GM21381 (cell line): ENCODE results near the gene TNNI2.
A peak's percentile ranks its signal among the peaks of the same experiment; 100 is the strongest.

Experiments used
- ATAC-seq: cut with Tn5 transposase; IDR thresholded peaks from one replicate; pipeline ENCODE4 v1.9.1; 2021; ENCODE audit warnings: mild to moderate bottlenecking, moderate library complexity; ENCODE audit not compliant: unreplicated experiment

Gene TNNI2

GRCh38 chr11:1844221-1845094 is 5.7 kb downstream of the TNNI2 start:
- ATAC-seq = no peak

DNA sequence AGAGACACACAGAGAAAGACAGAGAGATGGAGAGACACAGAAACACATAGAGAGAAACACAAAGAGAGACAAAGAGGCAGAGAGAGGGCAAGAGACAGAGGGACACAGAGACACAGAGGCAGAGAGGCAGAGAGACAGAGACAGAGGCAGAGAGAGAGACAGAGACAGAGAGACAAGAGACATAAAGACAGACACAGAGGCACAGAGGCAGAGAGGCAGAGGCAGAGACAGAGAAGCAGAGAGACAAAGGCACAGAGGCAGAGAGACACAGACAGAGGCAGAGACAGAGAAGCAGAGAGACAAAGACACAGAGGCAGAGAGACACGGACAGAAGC is 6.3 kb downstream of the TNNI2 start:
- ATAC-seq = no peak

- ATAC-seq = no peak
Measured at GRCh38 chr11:1845561-1846452, 7.0 kb downstream of the TNNI2 start.

DNA sequence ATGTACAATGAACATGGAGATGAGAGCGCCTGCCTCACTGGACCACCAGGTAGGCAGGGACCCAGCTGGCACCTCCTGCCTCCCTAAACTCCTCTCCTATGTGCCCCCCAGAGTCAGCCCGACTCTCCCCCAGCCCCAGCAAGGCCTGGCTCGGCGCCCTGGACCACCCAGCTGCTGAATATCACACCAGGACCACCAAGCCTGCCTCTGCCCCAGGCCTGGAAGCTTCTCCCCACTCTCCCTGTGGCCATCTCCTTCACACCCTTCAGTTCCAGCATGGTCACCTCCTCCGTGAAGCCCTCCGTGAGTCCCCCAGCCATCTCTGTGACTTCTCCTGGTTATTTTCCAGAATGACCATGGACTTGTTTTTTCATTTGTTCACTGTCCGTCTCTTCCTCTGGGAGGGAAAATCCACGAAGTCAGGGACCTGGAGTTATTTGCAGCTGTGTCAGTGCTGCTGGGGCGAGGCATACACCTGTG is 7.7 kb downstream of the TNNI2 start:
- no peak for ATAC-seq

DNA sequence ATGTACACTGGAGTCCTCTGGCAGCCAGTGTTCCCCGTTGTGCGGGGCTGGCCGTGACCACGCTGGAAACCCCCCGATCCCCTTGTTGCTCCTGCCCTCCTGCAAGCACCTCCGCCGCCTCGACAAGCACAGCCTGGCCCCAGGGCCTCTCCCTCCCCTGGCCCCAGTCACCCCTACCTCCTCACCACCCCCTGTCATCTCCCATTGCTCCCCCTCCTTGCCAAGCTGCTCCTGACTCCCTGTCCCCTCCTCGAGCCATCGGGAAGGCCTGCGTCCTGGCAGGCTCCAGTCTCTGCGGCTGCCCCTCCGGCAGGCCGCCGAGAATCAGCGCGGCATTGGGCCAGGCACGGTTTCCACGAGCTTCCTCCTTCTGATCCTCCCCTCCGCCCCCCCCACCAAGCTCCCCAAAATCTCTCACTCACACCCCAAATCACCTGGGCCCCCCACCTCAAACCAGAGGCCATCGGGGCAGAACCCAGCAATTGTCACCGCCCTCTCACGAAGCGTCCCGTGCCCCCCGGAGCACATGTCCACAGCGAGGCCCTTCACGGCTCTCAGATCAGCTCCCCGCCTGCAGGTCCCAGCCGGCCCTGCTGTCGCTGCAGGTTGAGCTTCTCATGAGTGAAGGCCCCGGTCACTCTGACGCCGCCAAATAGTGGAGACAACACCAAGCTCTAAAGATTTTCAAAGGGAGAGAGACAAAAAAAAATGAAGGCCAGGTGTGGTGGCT is 8.4 kb downstream of the TNNI2 start:
- no peak for ATAC-seq

- ATAC-seq = no peak
Measured at GRCh38 chr11:1847926-1848639, 9.3 kb downstream of the TNNI2 start.

DNA sequence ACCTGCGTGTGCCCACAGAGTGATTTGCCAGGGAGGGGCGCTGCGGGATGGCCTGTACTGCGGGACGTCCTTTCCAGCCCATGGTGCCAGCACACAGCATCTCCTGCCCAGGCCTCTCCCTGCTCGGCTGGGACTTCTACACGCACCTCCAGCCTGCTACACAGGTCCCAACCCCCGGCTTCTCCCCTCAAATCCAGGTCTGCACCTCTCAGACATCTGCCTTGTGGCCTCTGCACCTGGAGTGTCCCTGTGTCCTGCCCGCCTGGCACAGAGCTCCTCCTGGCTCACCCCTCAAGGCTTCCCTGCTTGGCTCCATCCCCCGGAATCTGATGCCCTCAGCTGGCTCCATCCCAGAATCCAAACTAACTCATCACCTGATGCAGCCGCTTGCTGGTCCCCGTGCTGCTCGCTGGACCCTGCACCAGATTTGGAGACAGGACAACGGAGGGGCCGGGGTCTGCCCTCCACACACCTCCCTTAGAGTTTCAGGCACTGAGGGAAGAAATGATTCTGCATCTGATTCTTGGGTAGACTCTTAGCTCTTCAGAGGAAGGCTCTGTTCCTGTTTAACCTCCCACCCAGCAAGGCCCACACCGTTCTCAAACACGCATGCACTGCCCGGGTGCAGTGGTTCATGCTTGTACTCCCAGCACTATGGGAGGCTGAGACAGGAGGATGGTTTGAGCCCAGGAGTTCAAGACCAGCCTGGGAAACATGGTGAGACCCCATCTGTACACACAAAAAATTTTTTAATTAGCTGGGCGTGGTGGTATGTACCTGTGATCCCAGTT is 10.1 kb downstream of the TNNI2 start:
- ATAC-seq = no peak

GRCh38 chr11:1851468-1852180 is 12.8 kb downstream of the TNNI2 start:
- ATAC-seq = no peak

DNA sequence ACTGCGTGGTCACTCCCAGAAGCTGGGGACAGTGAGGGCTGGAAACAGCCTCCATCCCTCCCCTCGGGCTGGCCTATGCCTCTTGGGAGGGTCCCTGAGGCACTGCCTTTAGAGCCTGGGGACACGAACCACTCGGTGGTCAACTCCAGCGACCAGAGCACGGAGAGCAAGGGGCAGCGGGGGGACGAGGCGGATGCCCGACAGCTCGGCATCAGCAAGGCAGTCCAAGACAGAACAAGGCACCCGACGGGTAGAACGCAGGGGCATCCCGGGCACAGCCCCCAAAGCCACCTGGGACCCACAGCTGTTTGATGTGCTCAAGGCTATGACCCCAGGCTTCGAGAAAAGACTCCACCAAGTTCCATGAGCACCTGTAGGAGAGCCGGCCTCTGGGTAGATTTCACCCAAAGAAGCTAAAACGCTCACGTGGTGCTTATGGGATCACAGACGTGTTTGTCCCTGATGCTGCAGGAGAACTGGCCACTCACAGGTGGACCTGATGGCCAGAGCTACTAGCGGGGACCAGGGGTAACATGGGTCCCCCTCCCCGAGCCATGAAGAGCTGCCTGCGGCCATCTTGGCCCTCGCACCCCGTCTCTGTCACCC is 13.6 kb downstream of the TNNI2 start:
- ATAC-seq = no peak

- ATAC-seq = peak; percentile 40
Measured at GRCh38 chr11:1852877-1853276, 14.1 kb downstream of the TNNI2 start, which contains the start of gene LSP1. TSS of gene LSP1 (plus strand) at chr11:1853084. CDS start at chr11:1853145, 61 bp downstream.

DNA sequence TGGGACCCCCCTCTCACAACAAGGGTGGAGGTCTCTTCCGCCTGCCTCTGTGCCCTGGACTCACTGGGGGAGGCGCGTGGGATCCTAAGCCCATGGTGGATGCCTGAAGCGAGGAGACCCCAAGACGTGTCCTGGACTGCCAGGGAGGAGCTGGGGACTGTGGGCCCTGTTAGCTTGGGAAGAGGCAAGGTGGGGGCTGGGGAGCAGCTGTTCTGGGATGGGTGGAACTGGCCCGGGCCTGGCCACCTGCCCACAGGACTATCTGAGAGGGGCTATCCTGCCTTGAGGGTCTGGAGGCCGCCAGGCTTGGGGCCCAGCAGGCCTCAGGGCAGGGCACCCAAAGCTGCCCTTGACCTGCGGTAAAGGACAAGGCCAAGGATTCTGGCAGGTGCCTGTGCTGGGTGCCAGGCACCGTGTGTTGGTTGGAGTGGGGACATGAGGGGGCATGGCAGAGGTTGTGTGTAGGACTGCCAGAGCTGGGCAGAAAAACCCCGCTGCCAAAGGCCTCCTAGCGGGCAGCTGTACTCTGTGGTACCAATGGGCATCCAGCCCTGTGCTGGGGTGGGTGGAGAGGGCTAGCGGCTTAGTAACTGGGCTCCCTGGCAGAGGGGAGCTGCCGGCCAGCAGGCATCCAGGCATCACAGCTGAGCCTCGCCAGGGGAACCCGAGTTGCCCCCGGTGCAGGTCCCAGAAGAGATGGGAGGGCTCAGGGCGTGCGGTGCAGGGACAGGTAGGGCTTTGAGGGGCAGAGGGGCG is 14.8 kb downstream of the TNNI2 start:
- ATAC-seq = no peak

DNA sequence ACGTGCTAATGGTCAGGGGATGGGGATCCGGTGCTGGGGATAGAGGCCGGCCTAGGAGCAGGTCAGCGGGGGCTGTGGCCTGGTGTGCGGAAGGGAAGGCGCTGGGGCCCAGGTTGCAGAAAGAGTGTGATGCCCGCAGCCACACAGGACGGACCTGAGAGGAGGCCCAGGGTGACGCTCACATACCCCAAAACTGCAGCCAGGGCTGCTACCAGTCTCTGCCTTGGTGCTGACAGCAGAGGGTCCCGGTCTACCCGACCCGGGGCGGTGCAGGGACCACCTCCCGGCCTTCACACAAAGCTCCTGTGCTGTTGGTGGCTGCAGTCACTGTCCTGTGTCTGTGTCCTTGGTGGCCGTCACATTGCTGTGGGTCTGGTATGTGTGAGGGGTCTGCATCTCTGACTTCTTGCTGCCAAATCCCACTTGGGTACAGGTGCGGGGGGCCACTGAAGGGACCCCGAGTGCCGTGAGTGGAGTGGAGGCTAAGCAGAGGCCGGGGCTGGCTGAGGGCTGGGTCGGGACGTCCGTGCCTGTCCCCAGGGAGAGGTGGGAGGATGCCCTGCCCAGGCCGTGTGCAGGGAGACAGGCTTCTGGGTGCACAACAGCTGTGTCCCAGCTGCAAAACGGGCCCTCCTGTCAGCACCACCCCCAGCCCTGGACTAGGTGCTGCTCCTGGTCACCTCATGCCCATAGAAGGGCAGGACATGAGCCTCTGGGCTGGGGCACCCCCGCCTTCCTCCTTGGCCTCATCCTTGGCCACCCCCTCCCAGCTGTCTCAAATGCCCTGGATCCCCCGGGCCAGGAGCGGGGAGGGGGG is 15.6 kb downstream of the TNNI2 start:
- ATAC-seq = peak; percentile 16

DNA sequence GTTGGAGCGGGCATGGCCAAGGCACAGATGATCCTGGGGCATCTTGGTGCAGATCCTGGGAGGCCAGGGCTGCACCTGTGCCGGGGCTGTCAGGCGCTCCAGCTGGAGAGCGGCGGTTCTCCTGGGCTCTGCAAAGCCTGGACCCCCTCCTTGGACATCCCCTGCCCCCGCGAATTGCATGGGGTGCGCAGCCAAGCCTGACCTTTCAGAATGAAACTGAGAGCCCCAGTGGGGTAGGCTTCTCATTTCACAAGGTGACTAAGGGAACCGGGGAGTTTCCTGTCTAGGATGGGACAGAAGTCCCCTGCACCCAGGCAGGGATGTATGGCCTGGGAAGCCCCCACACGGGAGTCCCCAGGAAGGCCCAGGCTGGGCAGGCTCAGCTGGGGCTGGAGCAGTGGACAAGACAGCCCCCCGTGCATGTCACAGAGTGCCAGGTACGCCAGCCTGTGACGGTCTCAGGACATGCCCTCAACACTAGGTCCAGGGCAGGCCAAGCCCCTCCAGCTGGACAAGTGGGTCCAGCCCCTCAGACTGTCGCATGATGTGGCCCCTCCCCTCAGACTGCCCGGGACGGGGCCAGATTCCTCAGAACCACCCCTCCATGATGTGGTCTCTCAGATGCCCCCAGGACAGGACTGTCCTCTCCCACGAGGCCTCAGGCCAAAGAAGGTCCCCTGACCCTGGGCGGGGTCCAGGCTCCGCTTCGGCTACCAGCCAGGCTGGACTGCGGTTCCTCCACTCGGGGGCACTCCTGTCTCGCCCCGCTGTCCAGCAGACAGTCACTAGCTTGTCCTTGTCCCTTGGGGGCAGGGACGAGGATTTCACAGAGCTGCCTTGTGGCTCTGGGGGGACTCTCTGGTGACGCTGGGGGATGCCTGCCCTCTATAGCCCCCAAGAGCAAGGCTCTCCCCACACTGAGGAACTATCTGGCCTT is 16.4 kb downstream of the TNNI2 start:
- peak; percentile 36 for ATAC-seq

DNA sequence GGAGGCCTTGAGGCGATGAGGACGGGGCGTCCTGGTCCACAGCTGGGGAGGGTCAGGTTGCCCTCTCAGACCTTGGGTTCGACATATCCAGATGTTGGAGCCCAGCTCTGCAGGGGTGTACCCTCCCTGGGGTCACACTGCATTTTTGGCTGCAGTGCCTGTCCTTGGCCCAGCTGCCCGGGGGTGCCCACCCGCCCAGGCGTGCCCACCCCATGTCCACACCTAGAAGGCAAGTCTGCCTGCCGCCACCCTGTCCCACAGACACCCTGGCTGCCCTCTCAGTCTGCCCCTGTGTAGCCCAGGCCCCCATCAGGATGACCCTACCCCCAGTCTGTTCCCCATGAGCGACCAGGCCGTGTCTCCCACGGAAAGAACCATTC is 17.1 kb downstream of the TNNI2 start:
- ATAC-seq = no peak

DNA sequence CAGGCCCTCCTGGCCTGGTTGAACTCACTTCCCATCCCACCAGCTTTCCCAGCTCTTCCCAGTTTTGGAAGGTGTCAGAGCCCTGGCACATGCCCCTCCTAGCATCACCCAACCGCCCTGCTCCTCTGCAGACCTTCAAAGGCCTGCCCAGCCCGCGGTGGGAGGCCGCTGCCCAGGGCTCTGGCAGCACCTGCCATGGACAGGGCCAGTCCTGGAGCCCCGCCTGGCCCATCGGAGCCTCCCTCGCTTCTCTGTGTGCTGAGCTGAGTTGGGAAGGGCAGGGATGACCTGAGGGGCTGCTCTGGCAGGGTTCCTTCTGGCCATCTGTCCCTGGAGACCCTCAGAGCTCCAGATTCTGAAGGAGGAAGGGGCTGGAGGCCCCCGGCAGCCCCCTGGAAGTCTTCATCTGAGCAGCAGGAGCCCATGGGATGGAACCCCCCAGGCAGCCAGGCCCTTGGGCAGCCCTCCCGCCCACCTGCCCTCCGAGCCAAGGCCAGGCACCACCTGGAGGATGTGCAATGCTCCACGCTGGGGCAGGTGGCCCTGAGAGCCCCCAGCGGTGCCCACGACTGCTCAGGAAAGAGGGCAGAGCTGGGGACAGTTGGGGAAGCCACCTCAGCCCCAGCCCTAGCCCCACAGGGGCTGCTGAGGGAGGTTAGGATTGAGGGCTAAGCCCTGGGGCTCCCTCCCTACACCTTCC is 17.7 kb downstream of the TNNI2 start:
- ATAC-seq = no peak
